Stomach (tissue), 4 donors: Measurements from ENCODE around the gene SETD4.

Experiments used
- CTCF ChIP-seq, 7 experiments: fragments of 450-650 bp in 4 of 7; fragments of 200-600 bp in 3 of 7; sonication (generic) in 3 of 7; IDR thresholded peaks; one replicate each; pipeline ENCODE4 v1.5.1; 2016 to 2019; ENCODE audit warnings: antibody characterized with exemption in 7 of 7, control low read depth in 2 of 7, mild to moderate bottlenecking in 1 of 7
- EP300 ChIP-seq: sonication (generic); formaldehyde crosslinking; IDR thresholded peaks from one replicate; pipeline ENCODE4 v1.6.1; 2017; ENCODE audit warnings: antibody characterized with exemption
- POLR2A ChIP-seq, 4 donors: fragments of 450-650 bp; IDR thresholded peaks; one replicate each; pipeline ENCODE4 v1.6.1; 2016; ENCODE audit warnings: antibody characterized with exemption in 4 of 4, control low read depth in 2 of 4, mild to moderate bottlenecking in 1 of 4, moderate library complexity in 1 of 4
- POLR2AphosphoS5 ChIP-seq, 3 donors: sonication (generic); formaldehyde crosslinking; IDR thresholded peaks; one replicate each; pipeline ENCODE4 v1.6.1; 2016; ENCODE audit warnings: antibody characterized with exemption in 3 of 3

GRCh38 chr21:36005879-36006400 lies 54.4 kb downstream of the SETD4 start:
- TF ChIP-seq CTCF (IDR thresholded peaks at IDR 0.05) (no peak), POLR2A (IDR thresholded peaks at IDR 0.05) (no peak), POLR2AphosphoS5 (IDR thresholded peaks at IDR 0.05) (no peak), EP300 (no peak)
